Cortex of kidney (tissue), 1 donor: Measurements from ENCODE around the gene FUT1.
"Not testable (repeated sequence)": the region's sequence is repeated elsewhere in the genome, so short reads cannot be mapped to it uniquely, and the experiment has no call there.

Experiments used
- DNase-seq: peaks from one replicate; lab custom pipeline; 2025; lab: John Stamatoyannopoulos, UW

Gene FUT1

DNA sequence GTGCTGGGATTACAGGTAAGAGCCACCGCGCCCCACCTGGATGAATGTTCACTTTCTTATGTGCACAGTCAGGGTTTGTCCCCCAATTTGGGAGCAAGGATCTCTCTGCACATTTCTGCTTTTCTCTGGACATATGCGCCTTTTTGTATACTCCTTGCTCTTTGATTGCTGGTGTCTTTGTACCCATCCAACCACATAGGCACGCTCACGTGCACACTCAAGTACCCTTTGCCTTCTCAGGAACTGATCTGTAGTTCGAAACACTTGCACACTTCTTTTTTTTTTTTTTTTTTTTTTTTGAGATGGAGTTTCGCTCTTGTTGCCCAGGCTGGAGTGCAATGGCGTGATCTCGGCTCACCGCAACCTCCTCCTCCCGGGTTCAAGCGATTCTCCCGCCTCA is 34.3 kb downstream of the FUT1 start:
- DNase-seq = not testable (repeated sequence)

DNA sequence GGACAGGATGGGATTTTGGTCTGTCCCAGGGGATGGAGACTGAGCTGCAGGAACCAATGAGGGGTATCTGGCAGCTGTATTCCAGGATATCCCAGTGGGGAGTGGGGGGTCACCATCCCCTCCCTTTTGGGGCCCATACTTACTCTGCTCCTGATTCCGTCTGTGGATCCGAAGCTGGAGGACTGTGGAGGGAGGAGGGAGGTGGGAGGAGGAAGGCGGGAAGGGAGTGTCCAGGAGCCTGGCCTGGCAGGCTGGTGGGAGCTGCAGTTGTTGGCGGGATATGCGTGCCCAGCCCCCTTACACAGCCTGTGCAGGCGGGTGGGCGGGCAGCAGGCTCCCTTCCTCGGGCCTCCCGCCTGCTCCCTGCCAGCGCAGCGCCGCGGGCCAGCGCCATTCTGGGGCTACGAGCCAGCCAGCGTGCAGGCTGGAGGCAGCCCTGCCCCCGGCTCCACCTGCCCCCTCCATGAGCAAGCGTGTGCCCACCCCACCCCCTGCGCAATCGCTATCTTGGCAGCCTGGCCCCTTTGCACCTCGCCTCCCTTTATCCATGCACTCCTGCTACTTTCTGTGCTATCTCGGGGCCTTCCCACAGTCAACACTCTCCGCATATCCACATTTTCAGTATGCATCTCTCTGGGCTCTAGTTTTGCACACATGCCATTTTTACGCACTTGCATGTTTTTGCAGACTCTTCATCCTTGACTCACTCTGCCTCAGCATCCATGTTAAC is 35.7 kb downstream of the FUT1 start:
- no peak for DNase-seq

DNA sequence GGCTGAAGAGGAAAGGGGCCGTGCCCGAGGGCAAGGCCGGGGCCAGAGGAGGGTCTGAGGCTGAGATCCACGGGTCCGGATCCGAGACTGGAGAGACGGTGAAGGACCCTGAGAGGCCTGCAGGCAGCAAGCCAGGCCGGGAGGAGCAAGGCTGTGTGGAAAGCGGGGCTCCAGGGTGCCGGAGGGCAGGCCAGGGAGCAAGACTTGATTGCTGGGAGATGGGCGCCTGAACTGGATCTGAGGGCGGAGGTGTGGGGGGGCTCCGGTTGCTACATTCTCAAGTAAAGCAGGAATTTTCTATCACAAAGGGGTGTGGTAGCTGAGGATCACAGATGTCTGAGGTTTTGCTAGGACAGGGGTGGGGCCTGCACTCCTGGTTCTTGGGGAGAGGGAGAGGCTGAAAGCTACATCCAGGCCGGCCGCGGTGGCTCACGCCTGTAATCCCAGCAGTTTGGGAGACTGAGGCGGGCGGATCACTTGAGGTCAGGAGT is 36.7 kb downstream of the FUT1 start:
- DNase-seq = no peak

DNA sequence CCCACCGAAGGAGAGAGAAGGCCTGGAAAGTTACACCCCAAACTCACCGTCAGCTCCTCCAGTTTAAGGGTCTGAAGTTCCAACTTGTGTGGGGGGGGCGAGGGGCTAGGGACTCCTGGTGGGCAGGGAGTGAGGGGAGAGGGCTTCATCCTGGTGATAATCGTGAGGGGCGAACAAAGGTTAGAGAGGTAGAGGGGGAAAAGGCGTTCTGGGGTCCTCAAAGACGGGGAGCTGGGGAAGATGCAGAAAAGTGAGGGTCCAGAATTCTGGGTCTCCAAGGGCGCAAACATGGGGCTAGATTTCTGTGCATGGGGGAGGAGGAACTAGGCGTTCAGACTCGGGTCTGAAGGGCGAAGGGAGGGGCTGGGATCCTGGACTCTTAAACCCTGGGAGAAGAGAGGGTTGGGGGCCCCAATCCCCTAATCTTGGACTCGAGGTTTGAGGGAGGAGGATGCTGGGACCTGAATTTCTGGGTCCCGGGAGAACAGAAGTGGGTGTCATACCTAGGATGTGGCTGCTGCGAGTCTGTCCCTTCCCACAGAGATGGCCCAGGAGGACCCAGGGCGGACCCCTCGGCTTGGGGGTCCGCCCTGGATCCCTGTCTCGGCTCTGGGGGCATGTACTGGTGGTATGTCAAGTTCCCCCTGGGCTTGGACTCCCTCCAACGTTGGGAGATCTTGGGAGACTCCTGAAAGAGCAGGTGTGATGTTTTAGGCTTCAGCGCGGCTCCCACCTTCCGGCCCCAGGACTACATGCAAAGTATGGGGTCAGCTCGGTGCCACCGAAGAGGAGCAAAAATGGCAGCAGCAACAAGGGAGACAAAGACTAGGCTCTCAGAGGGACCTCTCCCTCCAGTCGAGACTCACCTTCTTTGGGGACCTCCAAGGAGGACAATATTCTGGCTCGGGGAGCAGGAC is 37.4 kb downstream of the FUT1 start:
- no peak for DNase-seq

DNA sequence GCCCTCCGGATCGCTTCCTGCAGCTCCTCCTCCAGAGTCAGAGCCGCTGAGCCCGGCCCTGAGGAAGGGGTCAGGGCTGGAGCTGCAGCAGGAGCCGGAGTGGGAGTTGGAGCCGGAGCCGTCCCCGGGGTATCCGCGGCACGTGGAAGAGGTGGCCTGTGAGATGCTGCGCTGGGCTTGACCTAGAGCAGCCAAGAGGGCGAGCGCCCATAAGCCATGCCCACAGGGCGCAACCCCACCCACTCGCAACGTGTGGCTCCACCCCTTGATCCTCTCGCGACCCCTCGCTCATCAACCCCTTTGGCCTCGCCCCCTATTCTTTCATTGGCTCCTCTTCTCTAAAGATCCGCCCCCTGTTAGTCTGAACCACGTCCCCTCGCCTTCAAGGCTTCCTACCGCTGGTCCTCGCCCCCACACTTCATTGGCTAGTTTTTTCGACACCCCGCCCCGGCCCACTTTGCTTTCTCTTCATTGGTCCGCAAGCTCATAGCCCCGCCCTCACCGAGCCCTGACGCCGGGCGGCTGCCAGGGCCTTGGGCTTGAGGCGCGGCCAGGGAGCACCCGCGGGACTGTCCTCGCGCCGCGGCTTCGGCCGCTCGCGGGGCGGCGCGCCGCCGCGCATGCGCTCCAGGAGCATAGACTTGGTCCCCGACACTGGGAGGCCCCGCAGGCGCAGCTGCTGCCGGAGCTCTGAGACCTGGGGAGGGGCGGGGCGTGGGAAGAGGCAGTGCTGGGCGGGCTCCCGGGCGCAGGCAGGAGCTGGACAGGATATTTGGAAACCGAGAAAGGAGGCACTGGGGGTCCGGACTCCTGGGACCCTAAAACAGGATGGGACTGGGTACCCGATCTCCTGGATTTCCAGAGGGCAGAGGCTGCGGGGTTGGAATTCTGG is 38.3 kb downstream of the FUT1 start:
- no peak for DNase-seq

DNA sequence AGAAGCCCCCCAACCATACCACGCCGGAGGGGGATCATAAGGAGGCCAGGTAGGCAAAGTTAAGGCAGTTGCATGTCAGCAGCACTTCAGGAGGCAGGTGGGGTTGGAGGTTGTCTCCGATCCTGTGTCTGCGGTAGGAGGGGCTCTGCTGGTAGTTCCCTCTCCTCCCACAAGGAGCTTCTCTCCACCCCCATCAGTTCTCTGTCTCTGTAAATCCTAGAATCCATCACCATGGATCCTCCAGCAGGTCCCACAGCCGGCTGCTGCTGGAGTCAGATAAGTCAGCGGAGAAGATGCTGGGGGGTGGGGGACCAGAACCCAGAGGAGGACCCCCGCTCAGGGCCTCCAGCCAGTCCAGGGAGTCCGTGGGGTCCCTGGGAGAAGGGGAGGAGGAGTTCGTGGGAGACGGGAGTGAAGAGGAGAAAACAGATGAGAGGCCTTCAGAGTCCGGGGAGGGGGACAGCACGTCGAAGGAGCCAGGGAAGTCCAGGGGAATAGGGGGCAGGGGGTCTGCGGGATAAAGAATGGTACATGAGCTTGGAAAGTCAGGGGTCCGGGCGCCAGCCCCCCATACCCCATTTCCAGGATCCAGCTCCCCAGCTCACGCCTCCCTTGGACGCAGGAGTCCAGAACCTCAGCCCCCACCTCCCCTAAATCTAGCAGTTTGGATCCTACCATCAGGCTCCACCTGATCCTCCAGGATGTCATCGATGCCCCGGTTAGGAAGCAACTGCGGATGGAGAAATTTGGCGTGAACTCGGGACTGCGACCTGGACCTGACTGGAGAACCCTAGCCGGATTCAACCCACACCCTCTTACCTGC is 39.2 kb downstream of the FUT1 start:
- DNase-seq = no peak

DNA sequence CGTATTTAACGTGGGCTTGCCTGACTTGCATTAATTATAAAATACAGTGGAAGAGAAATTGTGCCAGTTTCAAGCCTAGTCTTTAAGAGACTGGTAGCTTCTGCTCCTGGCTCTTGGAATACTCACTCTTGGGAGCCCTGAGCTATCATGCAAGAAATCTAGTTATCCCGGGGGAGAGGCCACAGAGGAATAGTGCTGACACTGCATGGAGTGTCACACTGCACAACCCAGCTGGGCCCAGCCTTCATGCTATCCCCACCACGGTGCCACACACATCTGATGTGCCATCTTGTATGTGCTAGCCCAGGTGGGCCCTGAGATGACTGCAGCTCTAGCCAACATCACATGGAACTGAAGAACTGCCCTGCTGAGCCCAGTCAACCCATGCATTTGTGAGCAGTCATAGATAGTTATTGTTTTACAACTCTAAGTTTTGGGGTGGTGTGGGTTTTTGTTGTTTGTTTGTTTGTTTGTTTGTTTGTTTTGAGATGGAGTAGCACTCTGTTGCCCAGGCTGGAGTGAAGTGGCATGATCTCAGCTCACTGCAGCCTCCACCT is 41.3 kb downstream of the FUT1 start:
- DNase-seq = no peak

DNA sequence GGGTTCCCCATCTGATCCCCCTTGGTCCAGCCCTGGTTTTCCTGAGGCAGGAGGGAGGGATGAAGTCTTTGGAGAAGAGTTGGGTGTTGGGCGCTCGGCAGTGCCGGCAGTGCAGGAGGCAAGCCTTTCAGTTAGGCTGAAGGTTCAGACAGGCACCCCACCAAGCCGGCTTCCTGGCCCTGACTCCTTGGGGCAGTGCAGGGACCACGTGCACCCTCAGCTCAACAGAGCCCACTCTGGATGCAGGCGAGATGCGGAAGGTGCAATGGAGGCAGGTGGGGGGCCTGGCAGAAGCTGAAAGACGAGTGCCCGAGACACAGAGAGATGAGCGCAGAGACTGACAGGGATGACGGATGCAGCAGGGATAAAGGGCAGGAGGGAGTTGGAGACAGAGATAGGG is 44.0 kb downstream of the FUT1 start:
- no peak for DNase-seq

DNA sequence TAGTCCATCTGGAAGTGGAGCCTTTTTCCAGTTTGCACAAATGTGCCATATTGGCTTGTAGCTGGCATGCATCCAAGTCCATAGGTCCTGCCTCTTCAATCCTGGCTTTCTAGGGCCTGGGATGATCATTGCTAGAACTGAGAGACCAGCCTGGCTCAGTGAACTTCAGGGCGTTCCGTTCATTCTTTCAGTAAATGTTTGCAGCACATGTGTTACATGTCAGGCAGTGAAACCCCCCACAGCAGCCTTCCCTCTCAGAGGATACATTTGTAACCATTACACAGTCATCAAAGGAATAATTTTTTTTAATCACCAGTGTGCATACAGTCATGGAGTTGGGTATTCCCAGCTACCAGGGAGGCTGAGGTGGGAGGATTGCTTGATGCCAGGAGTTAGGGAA is 47.0 kb downstream of the FUT1 start:
- DNase-seq = no peak

DNA sequence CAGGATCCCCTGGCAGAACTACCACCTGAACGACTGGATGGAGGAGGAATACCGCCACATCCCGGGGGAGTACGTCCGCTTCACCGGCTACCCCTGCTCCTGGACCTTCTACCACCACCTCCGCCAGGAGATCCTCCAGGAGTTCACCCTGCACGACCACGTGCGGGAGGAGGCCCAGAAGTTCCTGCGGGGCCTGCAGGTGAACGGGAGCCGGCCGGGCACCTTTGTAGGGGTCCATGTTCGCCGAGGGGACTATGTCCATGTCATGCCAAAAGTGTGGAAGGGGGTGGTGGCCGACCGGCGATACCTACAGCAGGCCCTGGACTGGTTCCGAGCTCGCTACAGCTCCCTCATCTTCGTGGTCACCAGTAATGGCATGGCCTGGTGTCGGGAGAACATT is 49.1 kb downstream of the FUT1 start:
- DNase-seq = no peak

DNA sequence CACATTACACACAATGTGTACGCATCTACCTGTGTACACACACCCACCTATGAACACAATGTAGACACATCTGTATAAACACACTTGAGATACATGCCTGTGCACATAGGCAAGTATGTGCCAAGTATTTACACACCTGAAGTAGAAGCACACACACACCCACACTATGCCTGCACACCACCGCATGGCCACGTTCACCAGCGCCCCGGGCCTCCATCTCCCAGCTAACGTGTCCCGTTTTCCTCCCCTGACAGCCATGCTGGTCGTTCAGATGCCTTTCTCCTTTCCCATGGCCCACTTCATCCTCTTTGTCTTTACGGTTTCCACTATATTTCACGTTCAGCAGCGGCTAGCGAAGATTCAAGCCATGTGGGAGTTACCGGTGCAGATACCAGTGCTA is 49.7 kb downstream of the FUT1 start:
- DNase-seq = no peak

DNA sequence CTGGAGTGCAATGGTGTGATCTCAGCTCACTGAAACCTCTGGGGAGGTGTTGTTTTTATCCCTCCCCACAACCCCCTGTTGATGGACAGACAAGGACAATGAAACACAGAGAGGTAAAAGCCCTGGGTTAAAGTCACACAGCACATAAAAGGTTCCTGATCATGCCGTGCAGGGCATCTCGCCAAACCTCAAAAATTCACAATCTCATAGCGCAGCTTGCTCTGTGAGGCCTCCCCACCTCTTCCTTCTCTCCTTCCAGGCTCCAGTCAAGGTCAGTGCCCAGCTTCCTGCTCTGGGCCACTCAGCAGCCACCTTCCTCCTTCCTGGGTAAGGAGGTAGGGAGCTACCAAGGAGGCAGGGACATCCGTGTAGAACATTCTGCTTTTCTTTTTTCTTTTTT is 54.4 kb downstream of the FUT1 start:
- no peak for DNase-seq
